HG03135 (cell line): ENCODE data around the gene PRPH2.

Experiments
- ATAC-seq: cut with Tn5 transposase; IDR thresholded peaks from one replicate; pipeline ENCODE4 v1.9.1; 2021; ENCODE audit warnings: mild to moderate bottlenecking, moderate library complexity; ENCODE audit not compliant: unreplicated experiment

PRPH2 gene

GRCh38 chr6:42722497-42722896, at the start of gene PRPH2:
TSS of gene PRPH2 (minus strand) at chr6:42722597. CDS start at chr6:42722334, 263 bp downstream.
- ATAC-seq: no peak

- no peak for ATAC-seq
Observed at GRCh38 chr6:42771741-42772100, 49.3 kb upstream of the PRPH2 start.

- no peak for ATAC-seq
Observed at GRCh38 chr6:42769836-42770235, 47.4 kb upstream of the PRPH2 start.

GRCh38 chr6:42769051-42769450, 46.7 kb upstream of the PRPH2 start:
- ATAC-seq: no peak

- ATAC-seq: no peak
Observed at GRCh38 chr6:42766163-42766670, 43.8 kb upstream of the PRPH2 start.

GRCh38 chr6:42764911-42765648, 42.7 kb upstream of the PRPH2 start:
- ATAC-seq: no peak

GRCh38 chr6:42762950-42763349, 40.6 kb upstream of the PRPH2 start:
- no peak for ATAC-seq

GRCh38 chr6:42762426-42762859, 40.0 kb upstream of the PRPH2 start:
- no peak for ATAC-seq

GRCh38 chr6:42761287-42762067, 39.1 kb upstream of the PRPH2 start:
- no peak for ATAC-seq

- no peak for ATAC-seq
Observed at GRCh38 chr6:42758756-42759430, 36.5 kb upstream of the PRPH2 start.

- ATAC-seq: no peak
Observed at GRCh38 chr6:42756722-42757121, 34.3 kb upstream of the PRPH2 start.

- ATAC-seq: no peak
Observed at GRCh38 chr6:42754759-42755158, 32.4 kb upstream of the PRPH2 start.

- no peak for ATAC-seq
Observed at GRCh38 chr6:42751055-42751454, 28.7 kb upstream of the PRPH2 start.

- no peak for ATAC-seq
Observed at GRCh38 chr6:42748203-42748898, 26.0 kb upstream of the PRPH2 start.

- ATAC-seq: peak; percentile 47
Observed at GRCh38 chr6:42746463-42747391, 24.3 kb upstream of the PRPH2 start.

- peak; percentile 69 for ATAC-seq
Observed at GRCh38 chr6:42745640-42746462, 23.5 kb upstream of the PRPH2 start, which contains the start of gene TBCC. TSS of gene TBCC (minus strand) at chr6:42746103. CDS start at chr6:42746073, 30 bp downstream.

- no peak for ATAC-seq
Observed at GRCh38 chr6:42745083-42745639, 22.8 kb upstream of the PRPH2 start.

- ATAC-seq: no peak
Observed at GRCh38 chr6:42744351-42744893, 22.0 kb upstream of the PRPH2 start.
